ENCODE data around the gene ZC3H4. TPM values are rescaled to one million over a fixed set of nuclear protein-coding genes. Genes with fewer than 3 reads are reported as not detected.

ZC3H4 gene
- total RNA-seq, 1 experiment from 2014 or later = 45.1 TPM

Other genes starting within 250 kb of the ZC3H4 start
- 4.6 TPM for gene NPAS1, start 93.9 kb downstream of the ZC3H4 start, total RNA-seq (2021; ENCODE audit: unreplicated experiment)
- gene TMEM160, start 65.2 kb downstream of the ZC3H4 start, total RNA-seq (2021; ENCODE audit: unreplicated experiment) = 49.4 TPM
- gene SAE1, start 17.1 kb upstream of the ZC3H4 start, total RNA-seq (2021; ENCODE audit: unreplicated experiment) = 213 TPM
- 45.0 TPM for gene BBC3, start 117.4 kb upstream of the ZC3H4 start, total RNA-seq (2021; ENCODE audit: unreplicated experiment)
- 40.6 TPM for gene CCDC9, start 142.7 kb upstream of the ZC3H4 start, total RNA-seq (2021; ENCODE audit: unreplicated experiment)
- 22.9 TPM for gene INAFM1, start 161.1 kb upstream of the ZC3H4 start, total RNA-seq (2021; ENCODE audit: unreplicated experiment)
- 6.5 TPM for gene C5AR1, start 196.1 kb upstream of the ZC3H4 start, total RNA-seq (2021; ENCODE audit: unreplicated experiment)
- 0.12 TPM for gene C5AR2, start 218.4 kb upstream of the ZC3H4 start, total RNA-seq (2021; ENCODE audit: unreplicated experiment)
- 30.5 TPM for gene DHX34, start 235.5 kb upstream of the ZC3H4 start, total RNA-seq (2021; ENCODE audit: unreplicated experiment)